GM19468 (cell line): Measurements from ENCODE around the gene FBXO44.

ENCODE experiments used
- ATAC-seq: cut with Tn5 transposase; IDR thresholded peaks from one replicate; pipeline ENCODE4 v1.9.1; 2021; ENCODE audit warnings: mild to moderate bottlenecking, moderate library complexity, moderate number of reproducible peaks; ENCODE audit not compliant: unreplicated experiment; ENCODE audit errors: extremely low read depth

The FBXO44 gene

DNA sequence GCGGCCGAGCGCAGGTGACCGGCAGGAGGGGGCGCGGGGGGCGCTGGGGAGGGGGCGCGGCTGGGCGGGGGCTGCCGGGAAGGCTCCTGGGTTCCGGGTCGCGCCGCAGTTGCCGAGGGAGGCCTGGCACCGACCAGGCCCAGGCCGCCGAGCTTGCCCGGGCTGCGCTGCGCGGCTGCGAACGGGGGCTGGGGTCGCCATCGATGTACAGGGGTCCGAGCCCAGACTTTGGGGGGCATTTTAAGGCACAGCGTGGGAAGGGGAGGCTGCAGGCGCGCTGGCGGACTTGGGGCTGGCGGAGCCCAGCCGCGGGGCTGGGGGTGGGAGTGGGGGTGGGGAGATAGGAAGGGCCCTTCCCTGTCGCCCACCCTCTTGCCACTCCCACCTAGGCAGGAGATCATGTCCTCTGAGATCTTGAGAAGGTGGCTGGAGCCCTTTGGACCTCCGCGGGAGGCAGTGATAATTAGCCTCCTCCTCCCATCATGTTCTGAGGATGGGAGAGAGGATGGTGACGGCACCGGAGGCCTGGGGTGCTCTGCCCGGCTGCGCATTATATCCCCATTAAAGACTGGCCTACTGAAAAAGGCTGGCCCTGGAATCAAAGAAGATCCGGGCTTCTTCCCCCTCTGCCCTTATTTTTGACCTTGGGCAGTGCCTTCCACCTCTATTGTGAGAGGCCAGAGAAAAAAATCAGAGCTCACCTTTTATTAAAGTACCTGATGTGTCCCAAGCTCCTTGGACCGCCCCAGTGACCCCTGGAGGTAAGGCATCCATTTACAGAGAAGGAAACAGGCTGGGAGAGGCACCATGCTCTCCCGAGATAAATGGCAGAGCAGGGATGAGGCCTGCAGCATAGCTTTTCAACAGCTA, 497 bp downstream of the FBXO44 start:
- no peak for ATAC-seq

DNA sequence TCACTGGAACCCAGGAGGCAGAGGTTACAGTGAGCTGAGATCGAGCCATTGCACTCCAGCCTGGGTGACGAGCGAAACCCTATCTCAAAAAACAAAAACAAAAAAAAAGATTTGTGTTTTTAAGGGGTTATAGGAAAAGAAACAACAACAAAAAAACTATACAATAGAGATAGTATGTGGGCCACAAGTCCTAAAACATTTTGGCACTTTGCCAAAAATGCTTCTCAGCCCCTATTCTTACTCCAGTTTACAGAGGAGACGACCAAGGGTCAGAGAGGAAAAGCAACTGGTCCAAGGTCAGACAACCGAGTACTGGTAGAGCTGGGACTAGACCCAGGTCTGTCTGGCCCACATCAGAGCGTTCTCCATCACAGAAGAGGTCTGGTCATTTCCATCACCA, 3.0 kb downstream of the FBXO44 start:
- ATAC-seq, result no peak

DNA sequence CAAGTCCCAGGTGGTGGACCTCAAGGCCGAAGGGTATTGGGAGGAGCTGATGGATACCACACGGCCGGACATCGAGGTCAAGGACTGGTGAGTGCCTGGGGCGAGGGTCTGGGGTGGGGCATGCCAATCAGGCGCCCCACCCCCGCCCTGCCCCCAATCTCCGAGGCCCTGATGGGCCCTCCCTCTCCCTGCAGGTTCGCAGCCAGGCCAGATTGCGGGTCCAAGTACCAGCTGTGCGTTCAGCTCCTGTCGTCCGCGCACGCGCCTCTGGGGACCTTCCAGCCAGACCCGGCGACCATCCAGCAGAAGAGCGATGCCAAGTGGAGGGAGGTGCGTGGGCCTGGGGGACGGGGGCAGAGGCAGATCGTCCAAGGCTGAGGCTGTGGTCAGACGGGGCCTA, 3.9 kb downstream of the FBXO44 start:
- ATAC-seq, result no peak

DNA sequence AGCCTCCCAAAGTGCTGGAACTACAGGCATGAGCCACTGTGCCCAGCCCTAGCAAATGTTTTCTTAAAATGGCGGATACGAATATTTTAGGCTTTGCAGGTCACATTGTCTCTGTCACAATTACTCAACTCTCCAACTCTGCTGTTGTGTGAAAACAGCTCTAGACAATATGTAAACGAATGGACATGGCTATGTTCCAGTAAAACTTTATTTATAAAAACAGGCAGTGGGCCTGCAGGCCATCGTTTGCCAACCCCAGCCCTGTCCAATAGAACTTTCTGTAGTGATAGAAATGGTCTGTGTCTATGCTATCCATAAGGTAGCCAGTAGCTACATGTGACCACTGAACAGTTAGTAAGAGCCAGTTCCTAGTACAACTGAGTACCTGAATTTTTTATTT, 5.1 kb downstream of the FBXO44 start:
- ATAC-seq, result no peak

DNA sequence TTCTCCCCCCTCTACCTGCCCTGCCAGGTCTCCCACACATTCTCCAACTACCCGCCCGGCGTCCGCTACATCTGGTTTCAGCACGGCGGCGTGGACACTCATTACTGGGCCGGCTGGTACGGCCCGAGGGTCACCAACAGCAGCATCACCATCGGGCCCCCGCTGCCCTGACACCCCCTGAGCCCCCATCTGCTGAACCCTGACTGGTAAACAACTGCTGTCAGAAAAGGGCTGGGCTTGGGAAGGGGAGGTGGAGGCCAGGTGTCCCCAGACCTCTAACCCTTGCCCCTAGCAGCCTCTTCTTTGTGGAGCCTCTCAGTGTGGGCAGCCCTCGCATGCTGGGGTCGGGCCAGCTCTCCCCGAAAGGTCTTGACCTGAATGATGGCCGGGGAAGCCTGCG, 6.4 kb downstream of the FBXO44 start:
- ATAC-seq, result no peak

DNA sequence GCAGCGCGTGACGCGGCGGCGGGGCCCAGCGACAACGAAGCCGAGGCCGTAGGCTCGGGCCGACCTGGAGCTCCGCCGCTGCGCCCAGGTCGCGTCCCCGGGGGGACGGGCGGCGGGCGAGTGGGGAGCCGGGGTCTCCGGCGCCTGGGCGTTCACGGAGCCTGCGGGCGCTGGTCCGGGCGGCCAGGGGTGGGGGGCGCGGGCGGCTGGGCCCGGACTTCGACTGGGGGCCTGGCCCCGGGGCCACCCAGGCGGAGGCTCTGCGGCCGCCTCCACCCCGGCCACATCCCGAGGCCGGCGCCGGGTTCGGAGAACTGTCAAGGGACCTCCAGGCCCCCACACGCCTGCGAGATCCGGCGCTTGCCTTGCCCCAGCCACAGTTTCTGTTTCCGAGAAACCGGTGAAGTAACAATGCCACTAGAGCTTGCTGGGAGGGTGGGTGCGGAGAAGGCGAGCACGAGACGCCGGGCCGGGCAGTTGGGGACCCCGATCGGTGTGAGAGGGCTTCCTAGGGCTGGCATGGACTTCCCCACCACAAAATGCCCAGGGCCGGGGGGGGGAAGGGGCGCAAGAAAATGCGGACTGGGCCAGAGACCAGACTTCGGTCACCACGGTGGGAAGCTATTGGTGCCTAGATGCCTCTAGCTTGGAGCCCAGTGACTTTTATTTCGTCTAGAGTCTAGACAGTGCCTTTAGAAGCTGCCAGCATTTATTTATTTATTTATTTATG, 9.8 kb downstream of the FBXO44 start:
- ATAC-seq, result peak; percentile 25

DNA sequence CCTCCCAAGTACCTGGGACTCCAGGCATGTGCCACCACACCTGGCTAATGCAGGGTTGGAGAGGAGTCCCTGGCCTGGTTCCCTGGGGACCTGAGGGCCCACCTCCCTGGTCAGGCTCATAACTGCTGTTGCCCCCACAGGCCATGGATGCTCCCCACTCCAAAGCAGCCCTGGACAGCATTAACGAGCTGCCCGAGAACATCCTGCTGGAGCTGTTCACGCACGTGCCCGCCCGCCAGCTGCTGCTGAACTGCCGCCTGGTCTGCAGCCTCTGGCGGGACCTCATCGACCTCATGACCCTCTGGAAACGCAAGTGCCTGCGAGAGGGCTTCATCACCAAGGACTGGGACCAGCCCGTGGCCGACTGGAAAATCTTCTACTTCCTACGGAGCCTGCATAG, 13.8 kb downstream of the FBXO44 start:
- ATAC-seq, result no peak

DNA sequence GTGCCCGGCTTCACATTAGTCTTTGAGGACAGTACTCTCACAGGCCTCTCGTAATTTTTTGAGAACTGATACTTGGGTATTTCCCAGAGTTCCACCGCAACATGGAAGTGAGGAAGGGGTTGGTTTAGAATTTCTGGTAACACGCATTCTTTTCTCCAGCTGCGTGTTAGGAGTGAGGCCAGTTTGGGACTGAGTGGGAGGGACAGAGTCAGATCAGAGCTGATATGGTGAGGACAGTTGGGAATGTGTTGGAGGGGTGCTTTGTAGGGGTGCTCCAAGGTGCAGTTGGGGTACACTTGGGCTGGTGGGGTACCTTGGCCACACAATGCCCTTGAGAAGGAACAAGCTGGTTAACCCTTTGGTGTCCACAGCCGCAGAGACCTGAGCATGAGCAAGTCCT, 16.1 kb downstream of the FBXO44 start:
- ATAC-seq, result no peak

DNA sequence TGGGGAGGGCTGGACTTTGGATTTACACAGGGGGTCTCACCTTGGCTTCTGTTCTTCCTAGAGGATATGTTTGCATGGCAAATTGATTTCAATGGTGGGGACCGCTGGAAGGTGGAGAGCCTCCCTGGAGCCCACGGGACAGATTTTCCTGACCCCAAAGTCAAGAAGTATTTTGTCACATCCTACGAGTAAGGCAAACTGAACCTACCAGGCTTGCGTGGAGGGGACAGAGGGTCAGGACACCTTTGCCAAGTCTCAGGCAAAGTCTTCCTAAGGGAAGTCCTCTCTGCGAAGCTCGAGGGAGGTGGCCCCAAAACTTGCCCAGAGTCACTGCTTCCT, 16.5 kb downstream of the FBXO44 start:
- ATAC-seq, result no peak

DNA sequence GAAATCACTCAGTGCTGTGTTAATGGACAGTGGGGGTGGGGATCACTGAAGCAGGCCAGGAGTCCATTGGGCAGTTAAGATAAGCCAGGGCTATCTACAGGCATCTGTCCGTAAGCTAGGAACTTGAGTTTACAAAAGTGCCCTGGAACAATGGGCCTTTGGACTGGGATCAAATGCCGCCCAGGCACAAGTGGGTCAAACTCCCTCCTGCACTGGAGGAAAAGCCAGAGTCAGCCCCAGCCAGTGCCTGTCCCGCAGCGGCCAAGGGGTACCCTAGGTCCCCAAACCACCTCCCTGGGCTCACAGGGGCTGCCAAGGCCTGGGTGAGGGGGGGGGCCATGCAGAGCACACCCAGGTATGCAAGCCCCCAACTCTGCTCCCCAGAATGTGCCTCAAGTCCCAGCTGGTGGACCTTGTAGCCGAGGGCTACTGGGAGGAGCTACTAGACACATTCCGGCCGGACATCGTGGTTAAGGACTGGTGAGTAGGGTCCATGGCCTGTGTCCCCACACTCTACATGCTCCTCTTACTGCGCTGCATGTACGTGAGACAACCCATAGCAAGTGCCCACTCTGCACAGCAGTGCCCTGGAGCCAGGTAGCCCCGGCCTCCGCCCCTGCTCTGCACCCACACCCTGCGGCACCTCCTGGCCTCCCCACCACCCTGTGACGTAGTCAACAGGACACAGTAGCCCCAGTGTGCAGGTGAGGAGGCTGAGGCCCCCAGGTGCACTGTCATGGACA, 17.0 kb downstream of the FBXO44 start:
- no peak for ATAC-seq

DNA sequence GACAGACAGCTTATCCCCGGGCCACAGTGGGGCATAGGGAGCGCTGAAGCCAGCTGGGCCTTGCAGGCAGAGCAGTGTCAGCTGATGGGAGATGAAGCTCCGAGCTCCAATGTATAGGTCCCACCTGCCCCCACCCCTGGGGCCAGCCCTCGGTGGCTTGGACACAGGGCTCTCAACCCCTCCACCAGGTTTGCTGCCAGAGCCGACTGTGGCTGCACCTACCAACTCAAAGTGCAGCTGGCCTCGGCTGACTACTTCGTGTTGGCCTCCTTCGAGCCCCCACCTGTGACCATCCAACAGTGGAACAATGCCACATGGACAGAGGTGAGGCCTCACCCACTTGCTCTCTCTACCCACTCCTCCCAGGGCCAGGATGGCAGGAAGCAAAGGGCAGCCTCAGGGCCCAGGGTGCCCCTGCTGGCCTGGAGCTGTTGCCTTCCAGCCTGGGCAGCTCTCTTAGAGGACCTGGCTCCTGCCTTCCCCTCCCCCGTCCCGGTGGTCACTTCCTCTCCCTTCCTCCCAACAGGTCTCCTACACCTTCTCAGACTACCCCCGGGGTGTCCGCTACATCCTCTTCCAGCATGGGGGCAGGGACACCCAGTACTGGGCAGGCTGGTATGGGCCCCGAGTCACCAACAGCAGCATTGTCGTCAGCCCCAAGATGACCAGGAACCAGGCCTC, 18.6 kb downstream of the FBXO44 start:
- no peak for ATAC-seq

DNA sequence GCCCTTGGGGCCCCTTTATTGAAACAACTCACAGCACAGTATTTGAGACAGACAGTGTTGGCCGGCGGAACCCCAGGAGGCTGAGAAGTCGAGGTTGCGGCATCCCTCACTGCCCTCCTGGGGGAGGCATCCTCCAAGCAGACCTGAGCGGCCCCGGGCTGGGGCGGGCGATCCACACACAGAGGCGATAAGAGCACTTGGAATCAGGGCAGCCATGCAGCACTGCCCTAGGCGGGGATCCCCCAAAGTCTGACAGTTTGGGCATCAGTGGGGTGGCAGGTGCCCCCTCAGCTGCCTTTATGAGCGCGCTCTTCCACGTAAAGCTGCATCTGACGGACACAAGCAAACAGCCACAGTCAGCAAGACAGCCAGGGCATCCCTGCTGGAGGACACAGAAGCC, 19.8 kb downstream of the FBXO44 start:
- no peak for ATAC-seq

DNA sequence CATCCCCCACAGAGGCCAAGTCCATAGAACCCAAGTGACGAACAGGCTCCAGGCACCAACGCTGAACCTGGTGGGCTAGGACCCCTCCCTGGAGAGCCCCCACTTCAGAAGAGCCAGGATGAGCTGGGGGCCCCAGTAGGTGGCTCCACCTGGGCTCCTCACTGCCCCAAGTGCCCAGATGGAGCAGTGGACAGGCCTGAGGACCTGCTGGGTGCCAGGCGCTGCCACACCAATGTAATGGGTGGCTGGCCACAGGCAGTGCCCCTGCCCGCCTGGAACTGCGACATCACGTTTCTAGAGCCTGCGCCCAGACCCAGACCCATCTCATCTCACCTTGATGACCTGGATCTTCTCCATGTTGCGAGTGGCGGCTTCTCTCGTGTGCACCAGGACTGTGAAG, 20.6 kb downstream of the FBXO44 start:
- ATAC-seq, result no peak

DNA sequence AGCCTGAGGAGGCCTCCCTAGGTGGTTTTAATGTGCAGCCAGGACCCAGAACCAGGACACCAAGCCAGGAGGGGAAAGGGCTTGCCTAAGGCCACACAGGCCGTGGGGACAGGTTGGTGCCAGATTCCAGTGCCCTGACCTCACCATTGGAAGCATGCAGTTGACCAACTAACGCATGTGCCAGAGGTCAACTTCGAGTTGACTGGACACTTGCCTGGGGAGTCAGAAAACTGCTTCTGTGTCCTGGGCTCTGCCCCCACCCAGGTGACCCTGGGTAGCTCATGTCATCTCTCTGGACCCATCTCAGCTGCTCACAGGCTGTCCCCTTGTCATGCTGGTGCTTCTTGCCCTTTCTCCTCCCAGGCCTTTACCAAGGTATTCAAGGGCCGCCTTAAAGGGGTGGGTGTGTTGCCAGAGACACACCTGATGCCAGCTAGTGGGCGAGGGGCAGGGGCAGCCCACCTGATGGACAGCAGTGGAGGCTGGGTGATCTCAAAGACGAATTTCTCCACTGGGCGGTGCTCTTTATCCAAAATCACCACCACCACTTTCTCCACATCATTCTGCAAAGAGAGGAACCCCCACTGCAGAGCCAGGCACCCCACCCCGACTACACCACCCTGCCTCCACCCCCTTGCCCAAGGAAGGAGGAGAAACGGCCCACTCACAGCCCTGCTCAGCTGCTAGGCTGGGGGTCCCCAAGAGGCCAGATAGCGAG, 21.9 kb downstream of the FBXO44 start:
- ATAC-seq, result no peak

DNA sequence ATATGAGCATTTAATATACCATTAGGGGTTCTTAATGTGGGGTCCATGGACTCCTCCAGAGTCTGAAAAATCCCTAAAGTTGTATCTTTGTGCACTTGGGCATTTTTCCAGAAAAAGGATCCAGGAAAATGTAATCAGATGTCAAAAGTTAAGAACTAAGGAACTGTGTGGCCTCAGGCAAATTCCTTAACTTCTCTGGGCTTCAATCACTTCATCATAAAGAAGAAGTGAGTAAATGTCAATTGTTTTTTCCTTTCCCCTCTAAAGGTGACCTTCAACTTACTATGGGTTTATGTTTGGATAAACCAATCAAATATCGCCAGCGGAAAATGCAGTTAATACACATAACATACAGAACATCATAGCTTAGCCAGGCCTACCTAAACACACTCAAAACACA, 23.8 kb downstream of the FBXO44 start:
- no peak for ATAC-seq

DNA sequence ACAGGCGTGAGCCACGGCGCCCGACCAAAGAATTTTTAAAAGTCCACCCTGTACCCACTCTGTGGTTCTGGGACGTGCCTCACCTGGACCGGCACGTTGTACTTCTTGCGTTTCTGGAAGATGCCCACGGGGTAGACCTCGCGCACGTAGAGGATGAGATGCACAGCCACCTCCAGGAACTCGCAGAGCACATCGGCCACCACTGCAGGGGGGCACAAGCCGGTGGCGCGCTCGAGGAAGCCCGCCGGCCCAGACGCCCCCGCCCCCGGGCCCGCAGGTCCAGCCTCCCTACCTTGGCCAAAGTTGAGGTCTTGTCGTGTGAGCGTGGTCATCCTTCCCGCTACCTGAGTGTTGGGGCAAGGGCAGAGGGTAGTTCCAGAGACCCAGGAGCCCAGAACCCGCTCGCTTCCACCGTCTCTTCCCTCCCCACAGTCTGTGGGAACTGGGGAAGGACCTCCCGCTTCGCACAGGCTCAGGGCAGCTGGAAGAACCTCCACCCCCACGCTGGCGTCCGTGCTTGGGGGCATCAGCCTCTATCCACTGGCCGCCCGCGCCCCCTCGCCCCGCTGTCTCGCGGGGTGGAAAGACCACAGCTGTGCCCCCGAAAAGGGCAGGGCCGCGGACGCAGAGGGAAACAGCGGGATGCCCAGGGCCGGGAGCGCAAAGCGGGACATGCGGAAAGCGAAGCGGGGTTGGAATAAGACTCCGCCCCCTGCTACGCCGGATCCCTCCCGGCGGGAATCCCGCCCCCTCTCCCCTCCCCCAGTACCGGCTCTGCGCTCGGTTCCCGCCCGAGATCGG, 25.8 kb downstream of the FBXO44 start:
- peak; percentile 7 for ATAC-seq

DNA sequence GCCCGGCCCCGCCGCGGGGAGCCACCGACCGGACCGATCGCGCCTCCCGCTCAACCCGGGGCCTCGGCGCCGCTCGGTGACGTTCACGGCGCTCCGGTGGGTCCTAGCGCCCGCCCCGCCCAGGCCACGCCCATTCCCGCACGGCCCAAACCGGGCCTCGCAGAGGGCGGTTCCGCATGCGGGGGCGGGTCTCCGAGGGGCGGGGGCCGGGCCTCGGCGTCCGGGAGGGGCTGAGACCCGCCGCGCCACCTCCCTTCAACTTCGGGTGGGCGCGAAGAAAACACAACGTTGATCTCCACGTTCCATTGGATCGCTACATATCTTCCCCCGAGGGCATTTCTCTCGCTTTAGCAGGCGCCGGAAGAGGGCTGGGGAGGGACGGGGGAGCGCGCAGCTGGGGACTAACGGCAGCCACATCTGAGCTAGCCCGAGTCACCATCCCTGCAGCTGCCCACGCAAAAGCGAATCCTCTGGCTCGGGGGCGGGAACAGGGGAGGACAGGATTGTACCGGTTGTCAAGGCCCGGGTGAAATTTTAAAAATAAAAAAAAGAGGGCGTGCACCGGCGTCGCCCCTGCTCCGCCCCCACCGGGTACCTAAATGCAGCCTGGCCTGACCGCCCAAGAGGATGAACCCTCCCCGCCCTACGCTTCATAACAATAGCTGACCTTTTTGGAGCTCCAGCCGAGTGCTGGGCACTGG, 26.5 kb downstream of the FBXO44 start, which contains the start of gene MAD2L2:
MAD2L2 (minus strand) TSS at position 78 of the 701 bp plus-strand sequence. CDS start 547 bp downstream, outside the sequence.
- peak; percentile 71 for ATAC-seq

DNA sequence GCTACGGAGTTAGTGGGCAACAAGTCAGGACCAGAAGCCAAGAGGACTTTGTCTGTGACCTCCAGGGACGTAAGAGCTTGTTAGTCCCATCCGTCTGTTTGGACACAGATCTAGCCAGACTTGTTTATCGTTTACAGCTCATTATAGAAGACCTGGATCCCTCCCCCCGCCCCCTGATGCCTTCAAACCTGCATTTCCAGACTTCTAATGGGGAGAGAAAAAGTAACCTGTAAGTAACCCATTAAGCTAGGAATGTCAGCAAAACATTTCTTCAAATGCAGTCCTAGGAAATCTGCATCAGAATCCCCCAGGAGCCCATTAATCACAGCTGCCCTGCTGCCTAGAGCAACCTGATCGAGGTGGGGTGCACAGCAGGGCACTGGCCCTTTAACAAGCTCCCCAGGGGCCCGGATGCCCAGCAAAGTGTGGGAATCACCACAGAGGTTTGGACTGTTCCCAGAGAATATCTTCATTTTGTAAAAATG, 27.7 kb downstream of the FBXO44 start:
- ATAC-seq, result no peak
